ENCODE measurements around the gene S100A7A.

Gene S100A7A

DNA sequence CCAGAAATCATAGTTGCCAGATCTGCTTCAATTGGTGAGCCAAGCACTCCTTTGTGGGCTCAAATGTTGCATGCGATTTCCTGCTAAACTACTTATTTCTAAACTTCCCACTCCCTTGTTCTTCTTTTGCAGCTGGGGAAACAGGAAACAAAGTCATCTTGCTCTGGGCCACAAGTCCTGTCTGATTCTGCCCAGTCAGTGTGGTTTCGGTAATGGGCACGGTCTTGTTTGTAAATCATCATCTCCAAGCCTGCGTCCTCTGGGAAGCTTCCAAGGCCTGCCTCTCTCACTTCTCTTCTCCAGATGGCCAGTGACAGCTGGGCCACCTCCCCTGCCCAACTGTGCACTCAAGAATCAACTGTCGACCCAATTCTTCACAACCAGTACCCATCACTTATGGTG is 29.8 kb upstream of the S100A7A start:
- no peak overlapping the region for H3K4me3 ChIP-seq (ENCODE audit: low read depth, low read length)
- H3K27me3 ChIP-seq (ENCODE audit: insufficient read depth, low read length) = peaks cover 50% of the 10 kb centered on the region
- H3K27ac ChIP-seq (ENCODE audit: low read depth, low read length) = no peak overlapping the region
- H3K36me3 ChIP-seq (ENCODE audit: insufficient read depth, low read length) = no peaks in the 10 kb centered on the region
- H3K79me2 ChIP-seq (ENCODE audit: control insufficient read depth, insufficient read depth, low read length, unreplicated experiment) = no peaks in the 10 kb centered on the region
- H3K4me1 ChIP-seq (ENCODE audit: control insufficient read depth, insufficient read depth, low read length, unreplicated experiment) = no peaks in the 10 kb centered on the region
- H2AFZ ChIP-seq (ENCODE audit: low read length, unreplicated experiment) = no peak overlapping the region

- H3K36me3 ChIP-seq (ENCODE audit: insufficient read depth, low read length) = no peaks in the 10 kb centered on the region
- H3K27me3 ChIP-seq (ENCODE audit: insufficient read depth, low read length) = peaks cover 55% of the 10 kb centered on the region
- no peaks in the 10 kb centered on the region for H3K79me2 ChIP-seq (ENCODE audit: control insufficient read depth, insufficient read depth, low read length, unreplicated experiment)
- no peak overlapping the region for H2AFZ ChIP-seq (ENCODE audit: low read length, unreplicated experiment)
- H3K4me1 ChIP-seq (ENCODE audit: control insufficient read depth, insufficient read depth, low read length, unreplicated experiment) = no peaks in the 10 kb centered on the region
- no peak overlapping the region for H3K27ac ChIP-seq (ENCODE audit: low read depth, low read length)
- no peak overlapping the region for H3K4me3 ChIP-seq (ENCODE audit: low read depth, low read length)
These were observed 29.3 kb upstream of the S100A7A start for GRCh38 chr1:153387001-153387400.

- Histone ChIP-seq H3K36me3 (ENCODE audit: insufficient read depth, low read length) (no peaks in the 10 kb centered on the region), H3K4me1 (ENCODE audit: control insufficient read depth, insufficient read depth, low read length, unreplicated experiment) (no peaks in the 10 kb centered on the region), H3K27ac (ENCODE audit: low read depth, low read length) (no peak overlapping the region), H2AFZ (ENCODE audit: low read length, unreplicated experiment) (no peak overlapping the region), H3K79me2 (ENCODE audit: control insufficient read depth, insufficient read depth, low read length, unreplicated experiment) (no peaks in the 10 kb centered on the region), H3K4me3 (ENCODE audit: low read depth, low read length) (no peak overlapping the region), H3K27me3 (ENCODE audit: insufficient read depth, low read length) (peaks cover 58% of the 10 kb centered on the region)
These were observed 28.5 kb upstream of the S100A7A start for GRCh38 chr1:153387785-153388184.

DNA sequence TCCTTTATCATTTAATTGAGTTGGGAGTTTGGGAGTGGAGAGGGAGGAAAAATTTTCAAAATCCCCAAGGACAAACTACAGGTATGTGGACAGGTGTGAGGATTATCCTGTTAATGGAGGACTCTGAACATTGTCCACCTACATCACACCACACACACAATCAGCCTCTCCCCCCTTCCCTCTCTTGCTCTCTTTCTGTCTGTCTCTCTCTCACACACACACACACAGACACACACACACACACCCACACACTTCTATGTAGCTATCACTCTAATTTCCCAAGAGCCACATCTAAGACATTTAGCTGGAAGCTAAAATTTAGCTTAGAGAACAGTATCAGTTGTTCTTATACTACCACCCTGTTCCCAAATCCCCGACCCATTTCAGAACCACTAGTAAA is 26.9 kb upstream of the S100A7A start:
- Histone ChIP-seq H3K4me1 (ENCODE audit: control insufficient read depth, insufficient read depth, low read length, unreplicated experiment) (no peaks in the 10 kb centered on the region), H3K79me2 (ENCODE audit: control insufficient read depth, insufficient read depth, low read length, unreplicated experiment) (no peaks in the 10 kb centered on the region), H3K4me3 (ENCODE audit: low read depth, low read length) (no peak overlapping the region), H3K27ac (ENCODE audit: low read depth, low read length) (no peak overlapping the region), H3K27me3 (ENCODE audit: insufficient read depth, low read length) (peaks cover 60% of the 10 kb centered on the region), H2AFZ (ENCODE audit: low read length, unreplicated experiment) (no peak overlapping the region), H3K36me3 (ENCODE audit: insufficient read depth, low read length) (no peaks in the 10 kb centered on the region)

GRCh38 chr1:153389973-153390879 is 26.1 kb upstream of the S100A7A start:
- H3K36me3 ChIP-seq (ENCODE audit: insufficient read depth, low read length) = no peaks in the 10 kb centered on the region
- peaks cover 59% of the 10 kb centered on the region for H3K27me3 ChIP-seq (ENCODE audit: insufficient read depth, low read length)
- no peak overlapping the region for H2AFZ ChIP-seq (ENCODE audit: low read length, unreplicated experiment)
- no peaks in the 10 kb centered on the region for H3K79me2 ChIP-seq (ENCODE audit: control insufficient read depth, insufficient read depth, low read length, unreplicated experiment)
- H3K4me1 ChIP-seq (ENCODE audit: control insufficient read depth, insufficient read depth, low read length, unreplicated experiment) = no peaks in the 10 kb centered on the region
- no peak overlapping the region for H3K27ac ChIP-seq (ENCODE audit: low read depth, low read length)
- H3K4me3 ChIP-seq (ENCODE audit: low read depth, low read length) = no peak overlapping the region

GRCh38 chr1:153390938-153391710 is 25.2 kb upstream of the S100A7A start, which contains the start of gene S100A8:
Gene S100A8 (minus strand): TSS chr1:153391073. CDS start chr1:153390535, 538 bp downstream.
- Histone ChIP-seq H2AFZ (ENCODE audit: low read length, unreplicated experiment) (no peak within 1 kb of the TSS), H3K4me3 (ENCODE audit: low read depth, low read length) (no peak within 1 kb of the TSS), H3K27ac (ENCODE audit: low read depth, low read length) (no peak within 1 kb of the TSS), H3K27me3 (ENCODE audit: insufficient read depth, low read length) (peaks cover 59% of the 10 kb centered on the region), H3K36me3 (ENCODE audit: insufficient read depth, low read length) (no peaks in the 10 kb centered on the region), H3K4me1 (ENCODE audit: control insufficient read depth, insufficient read depth, low read length, unreplicated experiment) (no peaks in the 10 kb centered on the region), H3K79me2 (ENCODE audit: control insufficient read depth, insufficient read depth, low read length, unreplicated experiment) (no peaks in the 10 kb centered on the region)

GRCh38 chr1:153392258-153392657 is 24.1 kb upstream of the S100A7A start:
- no peak overlapping the region for H2AFZ ChIP-seq (ENCODE audit: low read length, unreplicated experiment)
- no peak overlapping the region for H3K4me3 ChIP-seq (ENCODE audit: low read depth, low read length)
- no peak overlapping the region for H3K27ac ChIP-seq (ENCODE audit: low read depth, low read length)
- H3K27me3 ChIP-seq (ENCODE audit: insufficient read depth, low read length) = peaks cover 68% of the 10 kb centered on the region
- no peaks in the 10 kb centered on the region for H3K79me2 ChIP-seq (ENCODE audit: control insufficient read depth, insufficient read depth, low read length, unreplicated experiment)
- no peaks in the 10 kb centered on the region for H3K36me3 ChIP-seq (ENCODE audit: insufficient read depth, low read length)
- no peaks in the 10 kb centered on the region for H3K4me1 ChIP-seq (ENCODE audit: control insufficient read depth, insufficient read depth, low read length, unreplicated experiment)

- Histone ChIP-seq H3K27me3 (ENCODE audit: insufficient read depth, low read length) (peaks cover 74% of the 10 kb centered on the region), H2AFZ (ENCODE audit: low read length, unreplicated experiment) (no peak overlapping the region), H3K79me2 (ENCODE audit: control insufficient read depth, insufficient read depth, low read length, unreplicated experiment) (no peaks in the 10 kb centered on the region), H3K4me3 (ENCODE audit: low read depth, low read length) (no peak overlapping the region), H3K4me1 (ENCODE audit: control insufficient read depth, insufficient read depth, low read length, unreplicated experiment) (no peaks in the 10 kb centered on the region), H3K36me3 (ENCODE audit: insufficient read depth, low read length) (no peaks in the 10 kb centered on the region), H3K27ac (ENCODE audit: low read depth, low read length) (no peak overlapping the region)
These were observed 23.5 kb upstream of the S100A7A start for GRCh38 chr1:153392822-153393221.

- no peaks in the 10 kb centered on the region for H3K36me3 ChIP-seq (ENCODE audit: insufficient read depth, low read length)
- H3K4me1 ChIP-seq (ENCODE audit: control insufficient read depth, insufficient read depth, low read length, unreplicated experiment) = no peaks in the 10 kb centered on the region
- H3K27ac ChIP-seq (ENCODE audit: low read depth, low read length) = no peak overlapping the region
- no peak overlapping the region for H3K4me3 ChIP-seq (ENCODE audit: low read depth, low read length)
- H2AFZ ChIP-seq (ENCODE audit: low read length, unreplicated experiment) = no peak overlapping the region
- H3K27me3 ChIP-seq (ENCODE audit: insufficient read depth, low read length) = peaks cover 82% of the 10 kb centered on the region
- H3K79me2 ChIP-seq (ENCODE audit: control insufficient read depth, insufficient read depth, low read length, unreplicated experiment) = no peaks in the 10 kb centered on the region
These were observed 22.4 kb upstream of the S100A7A start for GRCh38 chr1:153393926-153394325.

GRCh38 chr1:153394391-153394790 is 21.9 kb upstream of the S100A7A start:
- Histone ChIP-seq H3K27ac (ENCODE audit: low read depth, low read length) (no peak overlapping the region), H3K27me3 (ENCODE audit: insufficient read depth, low read length) (peaks cover 82% of the 10 kb centered on the region), H3K79me2 (ENCODE audit: control insufficient read depth, insufficient read depth, low read length, unreplicated experiment) (no peaks in the 10 kb centered on the region), H3K4me1 (ENCODE audit: control insufficient read depth, insufficient read depth, low read length, unreplicated experiment) (no peaks in the 10 kb centered on the region), H3K4me3 (ENCODE audit: low read depth, low read length) (no peak overlapping the region), H2AFZ (ENCODE audit: low read length, unreplicated experiment) (no peak overlapping the region), H3K36me3 (ENCODE audit: insufficient read depth, low read length) (no peaks in the 10 kb centered on the region)

Data from ACC112 (cell line).